ENCODE data around the gene FHOD3. TPM values are rescaled to one million over a fixed set of nuclear protein-coding genes. Genes with fewer than 3 reads are reported as not detected.
"Not testable (repeated sequence)": the region's sequence is repeated elsewhere in the genome, so short reads cannot be mapped to it uniquely, and the experiment has no call there.

Gene FHOD3
- total RNA-seq, 4 donors from 2014 or later = 15.6 to 25.9 (median 21.6) TPM

DNA sequence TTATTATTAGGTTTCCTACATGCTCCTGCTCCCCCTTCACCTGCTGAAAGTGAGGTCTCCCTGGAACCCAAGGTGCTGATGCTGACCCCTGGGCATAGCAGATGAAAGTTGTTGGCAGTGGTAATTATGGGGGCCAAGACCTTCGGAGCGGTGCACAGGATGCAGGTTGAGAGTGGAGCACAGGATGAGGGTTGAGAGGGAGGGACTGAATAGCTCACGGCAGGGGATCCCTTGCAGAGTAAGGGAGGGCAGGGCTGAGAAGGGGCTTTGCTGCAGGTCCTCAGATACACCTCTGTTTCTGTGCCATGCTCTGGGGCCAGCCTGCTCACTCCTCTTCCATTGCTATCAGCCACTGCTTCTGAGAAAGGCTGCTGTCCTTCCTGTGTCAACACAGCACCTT is 163.3 kb downstream of the FHOD3 start:
- no peaks in the 10 kb centered on the region for H3K27me3 ChIP-seq
- no peak for DNase-seq (ENCODE audit: low spot score in 2 of 2)
- H3K4me1 ChIP-seq = no peaks in the 10 kb centered on the region
- H3K4me3 ChIP-seq = no peak overlapping the region
- H3K36me3 ChIP-seq = no peaks in the 10 kb centered on the region
- TF ChIP-seq POLR2A (IDR thresholded peaks at IDR 0.05) (no peak), EP300 (IDR thresholded peaks at IDR 0.05) (no peak)
- TF ChIP-seq, protein P1, sequence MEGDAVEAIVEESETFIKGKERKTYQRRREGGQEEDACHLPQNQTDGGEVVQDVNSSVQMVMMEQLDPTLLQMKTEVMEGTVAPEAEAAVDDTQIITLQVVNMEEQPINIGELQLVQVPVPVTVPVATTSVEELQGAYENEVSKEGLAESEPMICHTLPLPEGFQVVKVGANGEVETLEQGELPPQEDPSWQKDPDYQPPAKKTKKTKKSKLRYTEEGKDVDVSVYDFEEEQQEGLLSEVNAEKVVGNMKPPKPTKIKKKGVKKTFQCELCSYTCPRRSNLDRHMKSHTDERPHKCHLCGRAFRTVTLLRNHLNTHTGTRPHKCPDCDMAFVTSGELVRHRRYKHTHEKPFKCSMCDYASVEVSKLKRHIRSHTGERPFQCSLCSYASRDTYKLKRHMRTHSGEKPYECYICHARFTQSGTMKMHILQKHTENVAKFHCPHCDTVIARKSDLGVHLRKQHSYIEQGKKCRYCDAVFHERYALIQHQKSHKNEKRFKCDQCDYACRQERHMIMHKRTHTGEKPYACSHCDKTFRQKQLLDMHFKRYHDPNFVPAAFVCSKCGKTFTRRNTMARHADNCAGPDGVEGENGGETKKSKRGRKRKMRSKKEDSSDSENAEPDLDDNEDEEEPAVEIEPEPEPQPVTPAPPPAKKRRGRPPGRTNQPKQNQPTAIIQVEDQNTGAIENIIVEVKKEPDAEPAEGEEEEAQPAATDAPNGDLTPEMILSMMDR (IDR thresholded peaks at IDR 0.05) = no peak
- no peak overlapping the region for H3K27ac ChIP-seq
- WGBS, 2 donors = 58 to 72% methylated on average over 3 of the region's 3 CpGs
- H3K9me3 ChIP-seq = no peaks in the 10 kb centered on the region

DNA sequence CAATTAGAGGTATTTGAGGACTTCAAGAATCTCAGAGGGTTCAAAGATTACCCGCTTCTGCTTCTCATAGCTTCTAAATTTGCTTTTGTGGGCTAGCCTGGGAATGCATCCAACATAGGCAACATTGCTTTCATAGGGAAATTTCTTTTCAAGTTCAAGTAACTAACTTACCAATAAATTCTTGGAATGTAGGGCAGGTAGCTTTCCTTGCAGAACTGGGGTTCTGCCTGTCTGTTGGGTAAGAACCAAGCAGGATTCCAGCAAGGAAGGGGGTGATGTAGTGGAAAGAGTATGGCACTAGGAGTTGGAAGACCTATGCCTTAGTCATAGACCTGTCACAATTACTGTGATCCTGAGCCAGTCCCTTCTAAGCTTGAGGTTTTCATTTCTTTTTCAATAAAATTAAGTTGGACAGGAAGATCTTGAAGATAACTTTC is 164.1 kb downstream of the FHOD3 start:
- Histone ChIP-seq H3K27ac (no peak overlapping the region), H3K27me3 (no peaks in the 10 kb centered on the region), H3K4me3 (no peak overlapping the region), H3K9me3 (no peaks in the 10 kb centered on the region), H3K36me3 (no peaks in the 10 kb centered on the region), H3K4me1 (no peaks in the 10 kb centered on the region)
- 88 to 89% methylated on average over 1 of the region's 1 CpG for WGBS, 2 donors
- TF ChIP-seq EP300 (IDR thresholded peaks at IDR 0.05) (no peak), POLR2A (IDR thresholded peaks at IDR 0.05) (no peak)
- TF ChIP-seq, protein P1 (IDR thresholded peaks at IDR 0.05) = no peak
- DNase-seq (ENCODE audit: low spot score in 2 of 2) = no peak

DNA sequence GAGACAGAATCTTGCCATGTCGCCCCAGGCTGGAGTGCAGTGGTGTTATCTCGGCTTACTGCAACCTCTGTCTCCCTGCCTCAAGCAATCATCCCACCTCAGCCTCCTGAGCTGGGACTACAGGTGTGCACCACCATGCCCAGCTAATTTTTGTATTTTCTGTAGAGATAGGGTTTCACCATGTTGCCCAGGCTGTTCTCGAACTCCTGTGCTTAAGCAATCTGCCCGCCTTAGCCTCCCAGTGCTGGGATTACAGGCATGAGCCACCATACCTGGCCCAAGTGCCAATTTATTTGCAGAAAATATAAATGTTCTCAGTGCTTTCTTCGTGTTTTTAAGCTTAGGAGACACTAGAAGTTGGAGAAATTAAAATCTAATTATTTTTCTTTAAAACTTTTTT is 166.0 kb downstream of the FHOD3 start:
- H3K27ac ChIP-seq; H3K27me3 ChIP-seq; H3K4me3 ChIP-seq; H3K4me1 ChIP-seq; H3K9me3 ChIP-seq; DNase-seq (ENCODE audit: low spot score in 2 of 2); H3K36me3 ChIP-seq: not testable (repeated sequence)
- WGBS, 2 donors = 93 to 96% methylated on average over 5 of the region's 5 CpGs

DNA sequence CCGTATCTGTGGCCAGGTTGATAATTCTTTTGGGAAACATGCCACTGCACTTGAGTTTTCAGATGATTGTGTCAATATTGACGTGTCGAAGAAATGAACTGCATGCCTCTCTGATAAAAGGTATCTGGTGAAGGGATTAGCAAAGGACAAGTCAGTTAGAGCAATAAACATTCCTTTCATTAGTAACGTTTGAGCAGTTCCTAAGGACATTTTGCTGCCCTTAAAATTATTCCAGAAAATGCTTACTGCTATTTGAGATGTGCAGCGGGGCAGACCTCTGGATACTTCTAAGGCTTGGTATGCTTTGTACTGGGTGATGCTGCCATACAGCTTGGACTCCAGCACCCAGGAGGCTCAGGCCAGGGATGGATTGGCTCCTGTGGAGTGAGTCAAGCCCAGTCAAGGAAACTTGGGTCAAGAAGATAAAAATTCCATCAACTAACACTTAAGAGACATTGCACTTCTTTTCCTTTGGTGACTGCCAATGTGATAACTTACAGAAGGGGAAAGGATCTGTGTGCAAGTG is 166.7 kb downstream of the FHOD3 start:
- WGBS, 2 donors = 68 to 73% methylated on average over 5 of the region's 5 CpGs
- no peaks in the 10 kb centered on the region for H3K9me3 ChIP-seq
- no peaks in the 10 kb centered on the region for H3K27me3 ChIP-seq
- H3K36me3 ChIP-seq = no peaks in the 10 kb centered on the region
- no peak overlapping the region for H3K27ac ChIP-seq
- no peak overlapping the region for H3K4me3 ChIP-seq
- DNase-seq (ENCODE audit: low spot score in 2 of 2) = no peak
- H3K4me1 ChIP-seq = no peaks in the 10 kb centered on the region
- no peak for TF ChIP-seq POLR2A (IDR thresholded peaks at IDR 0.05)
- TF ChIP-seq, protein P1 (IDR thresholded peaks at IDR 0.05) = no peak
- no peak for TF ChIP-seq EP300 (IDR thresholded peaks at IDR 0.05)

DNA sequence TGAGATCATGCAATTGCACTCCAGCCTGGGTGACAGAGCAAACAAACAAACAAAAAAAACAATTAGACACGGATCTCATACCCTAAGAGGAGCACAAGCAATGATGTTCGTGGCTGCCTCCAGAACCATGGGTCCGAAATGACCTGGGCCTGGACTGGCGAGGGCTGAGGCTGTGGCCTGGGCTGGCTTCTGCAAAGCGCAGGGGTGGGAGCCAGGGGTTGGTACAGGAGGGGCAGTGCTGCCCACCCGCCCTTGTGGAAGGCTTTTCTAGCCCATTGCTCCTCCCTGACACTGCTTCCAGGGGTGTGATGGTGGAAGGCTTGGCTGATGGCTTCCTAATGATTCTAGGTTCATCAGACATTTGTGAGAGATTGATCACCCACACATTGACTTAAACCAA is 167.8 kb downstream of the FHOD3 start:
- DNase-seq (ENCODE audit: low spot score in 2 of 2) = no peak
- no peaks in the 10 kb centered on the region for H3K9me3 ChIP-seq
- H3K27ac ChIP-seq = no peak overlapping the region
- H3K4me1 ChIP-seq = no peaks in the 10 kb centered on the region
- TF ChIP-seq, protein P1 (IDR thresholded peaks at IDR 0.05) = no peak
- TF ChIP-seq EP300 (IDR thresholded peaks at IDR 0.05) = no peak
- TF ChIP-seq POLR2A (IDR thresholded peaks at IDR 0.05) = no peak
- no peak overlapping the region for H3K4me3 ChIP-seq
- WGBS, 2 donors = 93% methylated on average over 6 of the region's 6 CpGs
- H3K27me3 ChIP-seq = no peaks in the 10 kb centered on the region
- H3K36me3 ChIP-seq = no peaks in the 10 kb centered on the region

DNA sequence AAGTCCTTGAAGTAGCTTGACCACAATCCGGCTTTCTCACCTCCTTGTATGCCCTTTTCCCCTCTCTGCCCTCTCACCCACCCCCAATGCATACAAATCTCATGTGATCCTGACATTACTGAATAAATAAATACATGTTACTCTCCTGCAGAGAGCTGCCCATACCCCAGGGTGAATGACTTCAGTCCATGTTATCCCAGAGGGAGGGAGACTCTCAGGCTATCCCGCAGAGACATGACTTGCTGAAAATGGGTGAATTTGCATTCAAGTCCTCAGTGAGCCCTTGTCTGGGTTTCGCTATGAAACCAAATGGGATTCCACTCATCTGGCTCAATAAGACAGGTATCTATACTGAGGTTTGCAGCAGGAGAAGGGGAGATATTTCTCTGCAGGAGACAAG is 168.5 kb downstream of the FHOD3 start:
- no peak for DNase-seq (ENCODE audit: low spot score in 2 of 2)
- H3K4me3 ChIP-seq = no peak overlapping the region

More for the DNA sequence above, 168.5 kb downstream of the FHOD3 start:
- Histone ChIP-seq H3K4me1 (peaks cover 0 to 5% (median 0%) of the 10 kb centered on the region in 4 donors), H3K36me3 (no peaks in the 10 kb centered on the region), H3K9me3 (no peaks in the 10 kb centered on the region), H3K27me3 (no peaks in the 10 kb centered on the region), H3K27ac (no peak overlapping the region)
- TF ChIP-seq EP300 (IDR thresholded peaks at IDR 0.05) (no peak), POLR2A (IDR thresholded peaks at IDR 0.05) (no peak)
- TF ChIP-seq, protein P1 (IDR thresholded peaks at IDR 0.05) = no peak
- 76 to 77% methylated on average over 3 of the region's 3 CpGs for WGBS, 2 donors
